ENCODE data around the gene DEXI.
"Not testable (repeated sequence)": the region's sequence is repeated elsewhere in the genome, so short reads cannot be mapped to it uniquely, and the experiment has no call there.

Gene DEXI

DNA sequence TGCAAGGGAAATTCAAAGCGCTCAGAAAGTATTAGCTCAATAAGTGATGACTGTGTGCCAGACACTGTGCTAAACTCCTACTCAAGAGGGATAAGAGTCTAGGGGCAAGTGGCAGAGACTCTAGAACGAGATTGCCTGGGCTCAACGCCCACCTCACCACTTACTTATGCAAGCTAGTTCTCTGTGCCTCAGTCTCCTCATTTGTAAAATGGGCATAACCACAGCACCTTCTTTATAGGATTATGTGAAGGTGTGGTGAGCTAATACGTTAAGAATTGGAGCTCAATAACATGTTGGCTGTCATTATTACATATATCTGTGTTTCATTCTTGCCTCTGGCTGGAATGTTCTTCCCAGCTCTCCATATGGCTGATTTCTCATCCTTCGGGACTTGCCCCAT, 15.4 kb downstream of the DEXI start:
- no peak for DNase-seq (ENCODE audit: low spot score)

DNA sequence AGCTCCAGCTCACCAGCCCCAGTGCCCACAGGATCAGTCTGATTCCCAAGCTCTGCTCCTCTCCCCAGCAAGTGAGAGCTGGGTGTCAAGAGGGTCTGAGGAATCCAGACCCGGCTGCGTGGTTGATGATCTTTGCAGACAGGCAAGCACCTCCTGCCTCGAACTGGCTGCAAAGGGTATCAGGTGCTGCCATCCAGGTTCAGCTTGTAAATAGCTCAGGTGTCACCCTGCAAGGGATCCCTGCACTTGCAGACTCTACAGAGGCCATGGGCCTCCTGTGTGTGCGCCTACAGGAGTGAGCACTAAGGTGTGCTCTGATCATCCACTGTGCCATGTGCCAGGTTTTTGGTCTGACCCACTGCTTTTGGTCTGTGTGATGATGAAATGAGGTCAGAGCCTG, 16.2 kb downstream of the DEXI start:
- no peak for DNase-seq (ENCODE audit: low spot score)

DNA sequence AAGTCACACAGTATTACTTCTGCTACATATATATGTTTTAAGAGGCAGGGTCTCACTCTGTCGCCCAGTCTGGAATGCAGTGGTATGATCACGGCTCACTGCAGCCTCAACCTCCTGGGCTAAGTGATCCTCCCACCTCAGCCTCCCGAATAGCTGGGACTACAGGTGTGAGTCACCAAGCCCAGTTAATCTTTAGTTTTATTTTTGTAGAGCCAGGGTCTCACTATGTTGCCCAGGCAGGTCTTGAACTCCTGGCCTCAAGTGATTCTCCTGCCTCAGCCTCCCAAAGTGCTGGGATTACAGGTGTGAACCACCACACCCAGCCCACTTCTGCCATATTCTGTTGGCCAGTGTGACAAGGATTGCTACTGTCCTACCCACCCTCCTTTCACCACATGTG, 17.0 kb downstream of the DEXI start:
- not testable (repeated sequence) for DNase-seq (ENCODE audit: low spot score)

DNA sequence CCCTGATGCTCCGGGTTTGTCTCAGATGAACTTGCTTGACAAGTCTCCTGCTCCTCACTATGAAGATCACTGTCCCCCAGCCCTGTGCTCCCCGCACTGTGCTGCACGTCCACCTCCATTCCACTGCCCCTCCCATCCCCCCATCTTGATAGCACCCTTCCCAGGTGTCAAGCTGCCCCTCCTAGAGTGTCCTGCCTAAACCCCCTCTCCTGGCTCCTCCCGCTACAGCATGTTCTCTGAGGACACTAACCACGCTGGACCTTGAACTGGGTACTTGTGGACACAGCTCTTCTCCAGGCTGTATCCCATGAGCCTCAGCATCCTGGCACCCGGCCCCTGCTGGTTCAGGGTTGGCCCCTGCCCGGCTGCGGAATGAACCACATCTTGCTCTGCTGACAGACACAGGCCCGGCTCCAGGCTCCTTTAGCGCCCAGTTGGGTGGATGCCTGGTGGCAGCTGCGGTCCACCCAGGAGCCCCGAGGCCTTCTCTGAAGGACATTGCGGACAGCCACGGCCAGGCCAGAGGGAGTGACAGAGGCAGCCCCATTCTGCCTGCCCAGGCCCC, 18.5 kb downstream of the DEXI start:
- DNase-seq (ENCODE audit: low spot score): no peak

DNA sequence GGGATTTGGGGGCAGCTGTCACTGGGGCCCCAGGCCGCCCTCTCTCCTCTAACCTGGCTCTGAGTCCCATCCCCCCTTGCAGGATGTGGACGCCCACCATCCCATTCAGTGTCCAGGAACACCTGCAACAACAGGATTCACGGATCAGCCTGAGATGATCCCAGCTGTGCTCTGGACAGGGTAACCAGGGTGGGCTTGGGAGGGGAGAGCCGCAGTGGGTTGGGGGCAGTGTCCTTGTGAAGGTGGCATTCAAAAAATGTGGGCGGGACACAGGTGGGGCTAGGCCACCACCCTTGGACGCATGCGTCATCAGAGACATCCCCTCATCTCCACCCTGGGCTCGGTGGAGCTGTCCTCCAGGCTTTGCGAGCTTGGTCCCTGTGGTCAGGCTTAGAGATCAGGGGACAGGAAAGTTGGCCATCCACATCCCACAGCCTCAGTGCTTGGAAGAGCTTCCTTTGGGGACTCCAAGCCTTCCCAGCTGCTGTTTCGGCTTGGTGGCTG, 19.1 kb downstream of the DEXI start:
- no peak for DNase-seq (ENCODE audit: low spot score)

DNA sequence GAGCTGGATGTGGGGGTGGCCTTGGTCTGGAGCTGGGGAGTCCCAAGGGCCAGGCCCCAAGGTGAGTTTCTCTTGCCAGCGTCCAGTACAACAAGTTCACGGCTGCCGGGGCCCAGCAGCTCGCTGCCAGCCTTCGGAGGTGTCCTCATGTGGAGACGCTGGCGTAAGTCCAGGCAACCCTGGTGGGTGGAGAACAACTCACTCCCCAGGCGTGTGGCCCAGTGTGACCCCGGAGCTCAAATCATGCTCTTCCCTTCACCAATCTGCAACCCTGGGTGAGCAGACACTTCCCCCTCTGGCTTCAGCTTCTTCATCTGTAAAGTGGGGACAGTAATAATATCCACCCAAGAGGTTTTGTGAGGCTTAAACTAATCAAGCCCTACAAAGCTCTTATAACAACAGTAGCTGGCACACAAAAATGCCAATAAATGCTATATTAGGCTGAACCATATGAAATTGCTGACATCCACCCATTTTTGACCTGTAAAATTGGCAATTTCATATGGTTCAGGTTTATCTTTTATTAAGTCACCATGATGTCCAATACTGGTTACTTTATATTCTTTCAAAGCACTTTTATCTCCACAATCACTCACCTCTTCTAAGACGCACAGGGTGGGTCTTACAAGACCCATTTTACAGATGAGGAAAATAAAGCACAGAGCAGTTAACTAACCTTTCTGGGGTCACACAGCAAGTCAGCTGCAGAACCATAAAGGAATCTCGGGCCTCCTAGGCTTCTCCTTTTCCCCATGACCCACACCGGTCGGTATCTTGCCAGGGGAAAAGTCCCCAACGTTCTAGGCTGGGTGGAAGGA, 19.7 kb downstream of the DEXI start:
- no peak for DNase-seq (ENCODE audit: low spot score)

DNA sequence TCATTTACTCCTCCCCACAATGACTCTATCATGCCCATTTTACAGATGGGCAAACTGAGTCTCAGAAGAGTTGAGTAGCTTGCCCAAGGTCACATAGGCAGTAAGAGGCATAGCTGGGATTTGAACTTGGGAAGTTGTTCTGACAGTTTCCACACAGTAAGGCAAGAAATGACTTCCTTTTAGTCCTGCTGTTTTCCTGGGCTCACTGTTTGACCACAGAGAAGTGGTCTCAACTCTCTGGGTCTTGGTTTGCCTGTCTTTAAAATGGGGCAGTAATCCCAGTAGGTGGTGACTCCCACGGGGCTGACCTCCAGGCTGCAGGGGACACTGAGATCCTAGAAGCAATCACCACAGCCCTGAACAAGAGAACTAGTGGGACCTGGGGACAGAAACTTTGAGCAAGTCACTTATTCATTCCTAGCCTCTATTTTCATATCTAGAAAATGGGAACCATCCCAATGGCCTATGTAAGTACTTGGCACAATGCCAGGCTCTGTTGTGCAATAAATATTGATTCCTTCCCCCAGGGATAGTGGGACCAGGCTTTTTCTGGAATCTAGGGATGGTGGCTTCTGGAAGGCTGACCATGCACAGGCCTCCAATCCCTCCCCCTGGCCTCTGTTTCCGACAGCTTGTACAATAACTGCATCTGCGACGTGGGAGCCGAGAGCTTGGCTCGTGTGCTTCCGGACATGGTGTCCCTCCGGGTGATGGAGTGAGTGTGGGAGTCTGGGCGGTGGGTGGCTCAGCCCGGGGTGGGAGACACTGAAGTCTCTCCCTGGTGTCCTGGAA, 20.5 kb downstream of the DEXI start:
- no peak for DNase-seq (ENCODE audit: low spot score)

DNA sequence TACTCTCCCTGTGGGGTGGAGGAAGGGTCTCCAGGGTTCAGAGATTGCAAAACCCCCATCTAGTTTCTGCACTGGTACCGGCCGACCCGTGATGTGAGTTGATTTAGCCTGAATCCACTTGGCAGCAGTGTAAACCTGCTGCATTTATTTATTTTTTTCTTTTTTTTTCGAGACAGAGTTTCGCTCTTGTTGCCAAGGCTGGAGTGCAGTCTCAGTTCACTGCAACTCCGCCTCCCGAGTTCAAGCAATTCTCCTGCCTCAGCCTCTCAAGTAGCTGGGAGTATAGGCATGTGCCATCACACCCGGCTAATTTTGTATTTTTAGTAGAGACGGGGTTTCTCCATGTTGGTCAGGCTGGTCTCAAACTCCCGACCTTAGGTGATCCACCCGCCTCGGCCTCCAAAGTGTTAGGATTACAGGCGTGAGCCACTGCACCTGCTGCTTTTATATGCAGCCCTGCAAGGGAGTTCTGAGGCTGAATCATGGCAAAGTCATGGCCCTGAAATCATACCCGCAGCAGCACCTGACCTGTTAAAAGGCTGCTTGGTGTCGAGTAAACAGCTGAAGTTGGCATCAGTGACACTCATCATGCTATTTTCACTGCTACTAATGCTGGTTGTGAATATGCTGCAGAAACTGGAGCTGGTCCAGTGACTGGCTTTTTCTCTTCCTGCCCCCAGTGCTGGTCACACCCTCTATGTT, 21.4 kb downstream of the DEXI start:
- DNase-seq (ENCODE audit: low spot score): no peak

DNA sequence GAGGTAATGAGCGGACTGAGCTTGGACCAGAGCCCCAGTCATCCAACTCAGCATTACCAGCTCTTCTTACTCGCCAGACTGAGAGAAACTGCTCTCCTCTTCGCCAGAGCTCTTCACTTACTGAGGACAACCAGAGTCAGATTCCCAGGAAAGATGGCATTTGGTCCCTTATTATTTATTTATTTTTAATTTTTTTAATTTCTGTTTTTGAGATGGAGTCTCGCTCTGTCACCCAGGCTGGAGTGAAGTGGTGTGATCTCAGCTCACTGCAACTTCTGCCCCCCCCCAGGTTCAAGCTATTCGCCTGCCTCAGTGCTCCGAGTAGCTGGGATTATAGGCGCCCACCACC, 23.3 kb downstream of the DEXI start:
- no peak for DNase-seq (ENCODE audit: low spot score)

DNA sequence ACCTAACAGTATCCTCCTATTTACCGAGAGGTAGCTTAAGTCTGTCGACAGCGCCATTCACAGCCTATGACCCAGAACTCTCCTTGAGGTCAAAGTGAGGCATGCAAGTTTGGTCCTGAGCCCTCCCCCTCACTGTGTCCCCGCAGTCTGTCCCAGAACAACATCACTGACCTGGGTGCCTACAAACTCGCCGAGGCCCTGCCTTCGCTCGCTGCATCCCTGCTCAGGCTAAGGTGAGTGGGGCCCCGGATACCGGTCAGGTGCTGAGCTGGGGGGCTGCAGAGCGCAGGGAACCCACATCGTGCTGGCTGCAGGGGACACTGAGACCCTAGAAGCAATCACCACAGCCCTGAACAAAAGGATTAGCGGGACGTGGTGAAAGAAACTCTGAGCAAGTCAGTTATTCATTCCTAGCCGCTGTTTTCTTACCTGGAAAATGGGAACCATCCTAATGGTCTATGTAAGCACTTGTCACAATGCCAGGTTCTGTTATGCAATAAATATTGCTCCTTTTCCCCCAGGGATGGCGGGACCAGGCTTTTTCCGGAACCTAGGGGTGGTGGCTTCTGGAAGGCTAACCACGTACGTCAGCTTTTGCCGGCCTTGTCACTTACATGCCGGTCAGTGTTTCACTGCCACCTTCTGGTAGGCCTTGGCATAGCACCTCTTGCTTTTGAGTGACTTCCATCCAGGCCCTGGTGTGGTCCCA, 23.8 kb downstream of the DEXI start:
- DNase-seq (ENCODE audit: low spot score): peak; percentile 81

DNA sequence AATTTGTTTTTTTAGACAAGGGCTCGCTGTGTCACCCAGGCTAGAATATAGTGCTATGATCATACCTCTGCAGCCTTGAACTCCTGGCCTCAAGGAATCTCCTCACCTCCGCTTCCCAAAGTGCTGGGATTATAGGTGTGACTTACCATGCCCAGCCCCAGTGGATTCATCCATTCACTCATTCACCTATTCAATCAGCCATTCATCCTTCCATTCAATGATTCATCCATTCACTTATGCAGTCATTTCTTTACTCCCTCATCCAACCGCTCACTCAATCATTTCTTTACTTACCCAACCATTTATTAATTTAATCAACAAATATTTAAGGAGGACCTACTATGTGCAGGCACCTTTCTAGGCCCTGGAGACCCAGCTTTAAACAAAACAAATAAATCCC, 25.7 kb downstream of the DEXI start:
- DNase-seq (ENCODE audit: low spot score): no peak

DNA sequence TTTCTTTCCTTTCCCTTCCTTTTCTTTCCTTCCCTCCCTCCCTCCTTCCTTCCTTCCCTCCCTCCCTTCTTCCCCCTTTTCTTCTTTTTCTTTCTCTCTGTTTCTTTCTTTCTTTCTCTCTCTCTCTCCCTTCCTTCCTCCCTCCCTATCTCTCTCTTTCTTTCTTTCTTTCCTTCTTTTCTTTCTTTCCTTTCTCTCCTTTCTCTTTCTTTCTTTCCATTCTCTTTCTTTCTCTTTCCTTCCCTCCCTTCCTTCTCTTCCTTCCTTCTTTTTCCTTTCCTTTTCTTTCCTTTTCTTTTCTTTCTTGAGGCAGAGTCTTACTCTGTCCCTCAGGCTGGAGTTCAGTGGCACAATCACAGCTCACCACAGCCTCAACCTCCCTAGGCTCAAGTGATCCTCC, 31.0 kb downstream of the DEXI start:
- no peak for DNase-seq (ENCODE audit: low spot score)

DNA sequence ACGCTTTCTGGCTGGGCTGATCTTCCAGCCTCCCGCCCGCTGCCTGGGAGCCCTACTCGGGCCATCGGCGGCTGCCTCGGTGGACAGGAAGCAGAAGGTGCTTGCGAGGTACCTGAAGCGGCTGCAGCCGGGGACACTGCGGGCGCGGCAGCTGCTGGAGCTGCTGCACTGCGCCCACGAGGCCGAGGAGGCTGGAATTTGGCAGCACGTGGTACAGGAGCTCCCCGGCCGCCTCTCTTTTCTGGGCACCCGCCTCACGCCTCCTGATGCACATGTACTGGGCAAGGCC, 34.6 kb downstream of the DEXI start:
- DNase-seq (ENCODE audit: low spot score): no peak

DNA sequence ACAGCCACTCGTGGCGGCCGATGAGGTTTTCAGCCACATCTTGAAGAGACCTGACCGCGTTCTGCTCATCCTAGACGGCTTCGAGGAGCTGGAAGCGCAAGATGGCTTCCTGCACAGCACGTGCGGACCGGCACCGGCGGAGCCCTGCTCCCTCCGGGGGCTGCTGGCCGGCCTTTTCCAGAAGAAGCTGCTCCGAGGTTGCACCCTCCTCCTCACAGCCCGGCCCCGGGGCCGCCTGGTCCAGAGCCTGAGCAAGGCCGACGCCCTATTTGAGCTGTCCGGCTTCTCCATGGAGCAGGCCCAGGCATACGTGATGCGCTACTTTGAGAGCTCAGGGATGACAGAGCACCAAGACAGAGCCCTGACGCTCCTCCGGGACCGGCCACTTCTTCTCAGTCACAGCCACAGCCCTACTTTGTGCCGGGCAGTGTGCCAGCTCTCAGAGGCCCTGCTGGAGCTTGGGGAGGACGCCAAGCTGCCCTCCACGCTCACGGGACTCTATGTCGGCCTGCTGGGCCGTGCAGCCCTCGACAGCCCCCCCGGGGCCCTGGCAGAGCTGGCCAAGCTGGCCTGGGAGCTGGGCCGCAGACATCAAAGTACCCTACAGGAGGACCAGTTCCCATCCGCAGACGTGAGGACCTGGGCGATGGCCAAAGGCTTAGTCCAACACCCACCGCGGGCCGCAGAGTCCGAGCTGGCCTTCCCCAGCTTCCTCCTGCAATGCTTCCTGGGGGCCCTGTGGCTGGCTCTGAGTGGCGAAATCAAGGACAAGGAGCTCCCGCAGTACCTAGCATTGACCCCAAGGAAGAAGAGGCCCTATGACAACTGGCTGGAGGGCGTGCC, 35.1 kb downstream of the DEXI start:
- DNase-seq (ENCODE audit: low spot score): no peak

DNA sequence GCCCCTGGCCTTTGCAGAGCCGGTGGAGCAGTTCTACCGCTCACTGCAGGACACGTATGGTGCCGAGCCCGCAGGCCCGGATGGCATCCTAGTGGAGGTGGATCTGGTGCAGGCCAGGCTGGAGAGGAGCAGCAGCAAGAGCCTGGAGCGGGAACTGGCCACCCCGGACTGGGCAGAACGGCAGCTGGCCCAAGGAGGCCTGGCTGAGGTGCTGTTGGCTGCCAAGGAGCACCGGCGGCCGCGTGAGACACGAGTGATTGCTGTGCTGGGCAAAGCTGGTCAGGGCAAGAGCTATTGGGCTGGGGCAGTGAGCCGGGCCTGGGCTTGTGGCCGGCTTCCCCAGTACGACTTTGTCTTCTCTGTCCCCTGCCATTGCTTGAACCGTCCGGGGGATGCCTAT, 35.8 kb downstream of the DEXI start:
- DNase-seq (ENCODE audit: low spot score): no peak

DNA sequence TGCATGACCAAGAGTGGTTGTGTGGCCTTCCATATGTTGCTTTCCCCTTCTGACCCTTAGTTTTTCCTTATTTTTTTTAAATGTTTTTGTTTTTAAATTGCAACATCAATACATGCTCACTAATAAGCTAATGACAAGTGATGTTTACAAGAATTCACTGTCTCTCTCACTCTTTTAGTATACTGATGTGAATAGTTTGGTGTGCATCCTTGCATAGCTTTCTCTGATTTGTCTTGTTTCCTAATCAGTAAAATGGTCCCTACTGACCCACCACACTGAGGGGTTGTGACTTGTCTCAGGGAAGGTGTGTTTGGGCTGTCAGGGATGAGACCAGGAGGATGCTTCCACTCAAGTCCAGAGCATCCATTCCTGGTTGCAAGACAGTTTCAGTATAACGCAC, 39.3 kb downstream of the DEXI start:
- no peak for DNase-seq (ENCODE audit: low spot score)

DNA sequence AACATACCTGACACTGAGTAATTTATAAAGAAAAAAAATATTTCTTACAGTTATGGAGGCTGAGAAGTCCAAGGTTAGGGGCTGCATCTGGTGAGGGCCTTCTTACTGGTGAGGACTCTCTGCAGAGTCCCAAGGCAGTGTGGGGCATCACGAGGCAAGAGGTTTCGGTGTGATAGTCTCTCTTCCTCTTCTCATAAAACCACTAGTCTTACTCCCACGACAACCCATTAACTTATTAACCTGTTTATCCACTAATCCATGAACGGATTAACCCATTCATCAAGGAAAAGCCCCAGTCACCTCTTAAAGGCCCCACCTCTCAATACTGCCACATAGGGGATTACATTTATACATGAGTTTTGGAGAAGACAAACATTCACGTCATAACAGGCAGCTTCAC, 45.1 kb downstream of the DEXI start:
- no peak for DNase-seq (ENCODE audit: low spot score)

DNA sequence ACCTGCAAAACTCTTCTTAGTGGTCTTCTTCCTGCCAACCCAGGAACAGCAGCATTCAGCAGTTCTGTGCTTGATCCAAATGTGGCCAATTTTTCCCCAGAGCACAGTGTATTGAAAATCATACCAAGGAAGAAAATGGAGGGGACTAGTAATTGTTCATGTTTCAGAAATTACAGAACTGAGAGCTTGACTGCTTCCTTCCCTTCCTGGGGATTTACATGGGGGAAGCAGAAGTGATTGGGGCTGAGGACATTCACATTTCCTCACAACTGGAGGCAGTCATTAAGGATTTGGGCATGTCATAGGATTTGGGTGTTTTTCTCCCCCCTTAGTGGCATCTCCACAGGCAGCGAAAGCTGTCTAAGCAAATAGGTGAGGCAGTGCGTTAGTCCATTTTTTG, 45.5 kb downstream of the DEXI start:
- DNase-seq (ENCODE audit: low spot score): no peak

DNA sequence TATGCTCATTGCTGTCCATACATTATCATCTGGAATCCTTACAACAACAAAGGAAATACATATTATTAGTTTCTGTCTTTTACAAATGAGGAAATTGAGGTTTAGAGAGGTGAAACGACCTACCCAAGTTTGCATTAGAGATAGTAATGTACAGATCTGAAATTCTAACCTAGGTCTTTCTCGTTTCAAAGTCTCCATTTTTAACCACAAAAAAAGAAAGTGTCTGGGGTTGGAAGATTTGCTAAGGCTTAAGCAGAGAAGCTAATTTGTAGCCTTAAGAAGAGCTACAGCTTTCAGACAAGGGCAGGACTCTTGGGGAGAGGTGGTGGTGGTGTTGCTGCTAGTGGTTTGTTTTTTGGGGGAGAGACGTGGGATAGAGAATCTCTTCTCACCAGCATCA, 46.1 kb downstream of the DEXI start:
- no peak for DNase-seq (ENCODE audit: low spot score)

DNA sequence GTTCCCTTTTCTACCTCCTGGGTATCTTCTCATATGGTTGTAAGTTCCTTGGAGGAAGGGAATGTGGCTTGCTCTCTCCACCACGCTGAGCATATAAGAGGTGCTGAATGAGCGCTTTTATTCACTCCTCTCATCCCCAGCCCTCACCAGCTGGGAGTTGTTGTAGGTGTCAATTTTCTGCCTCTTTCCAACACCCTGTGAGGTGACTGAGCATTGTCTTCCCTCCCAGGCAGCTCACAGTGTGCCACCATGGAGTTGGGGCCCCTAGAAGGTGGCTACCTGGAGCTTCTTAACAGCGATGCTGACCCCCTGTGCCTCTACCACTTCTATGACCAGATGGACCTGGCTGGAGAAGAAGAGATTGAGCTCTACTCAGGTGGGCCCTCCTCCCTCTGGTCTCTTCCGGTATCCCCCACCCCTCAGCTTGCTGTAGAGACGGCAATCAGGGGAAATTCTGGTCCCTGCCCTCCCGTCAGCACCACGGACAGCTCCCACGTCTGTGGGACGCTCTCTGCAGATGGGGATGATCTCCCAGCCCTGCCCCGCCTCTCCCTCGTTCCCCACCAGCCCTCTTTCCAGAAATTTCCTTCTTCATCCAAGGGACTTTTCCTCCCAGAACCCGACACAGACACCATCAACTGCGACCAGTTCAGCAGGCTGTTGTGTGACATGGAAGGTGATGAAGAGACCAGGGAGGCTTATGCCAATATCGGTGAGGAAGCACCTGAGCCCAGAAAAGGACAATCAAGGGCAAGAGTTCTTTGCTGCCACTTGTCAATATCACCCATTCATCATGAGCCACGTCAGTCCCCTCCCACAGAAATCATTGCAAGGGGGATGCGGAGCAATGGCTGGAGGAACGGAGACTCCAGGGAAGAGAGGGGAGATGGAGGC, 47.0 kb downstream of the DEXI start:
- peak; percentile 46 for DNase-seq (ENCODE audit: low spot score)
